GM12864 (cell line): ENCODE measurements around the gene FANCL.

Source experiments
- DNase-seq: peaks from one replicate; pipeline ENCODE4 v3.0.0-alpha.2; 2011; ENCODE audit warnings: low read depth
- H3K4me3 ChIP-seq: 2 replicates; pipeline ENCODE4 v1.5.1; 2011; ENCODE audit warnings: mild to moderate bottlenecking, low read depth, low read length, control low read depth
- TF ChIP-seq, protein P1 (sequence below): IDR thresholded peaks from 2 replicates; pipeline ENCODE4 v1.5.1; 2011; ENCODE audit warnings: low read depth, mild to moderate bottlenecking, moderate library complexity, low read length, control low read depth, inconsistent platforms; ENCODE audit errors: missing control alignments

Gene FANCL

DNA sequence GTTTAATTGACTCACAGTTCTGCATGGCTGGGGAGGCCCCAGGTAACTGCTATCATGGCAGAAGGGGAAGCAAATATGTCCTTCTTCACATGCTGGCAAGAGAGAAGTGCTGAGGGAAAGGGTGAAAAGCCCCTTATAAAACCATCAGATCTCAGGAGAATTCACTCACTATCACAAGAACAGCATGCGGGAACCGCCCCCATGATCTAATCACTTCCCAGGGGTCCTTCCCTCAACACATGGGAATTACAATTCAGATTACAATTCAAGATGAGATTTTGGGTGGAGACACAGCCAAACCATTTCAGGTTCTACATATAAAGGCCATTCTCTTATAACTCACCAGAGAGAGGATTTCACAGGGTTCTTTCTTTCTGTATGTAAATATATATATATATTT, 131.6 kb downstream of the FANCL start:
- TF ChIP-seq, protein P1, sequence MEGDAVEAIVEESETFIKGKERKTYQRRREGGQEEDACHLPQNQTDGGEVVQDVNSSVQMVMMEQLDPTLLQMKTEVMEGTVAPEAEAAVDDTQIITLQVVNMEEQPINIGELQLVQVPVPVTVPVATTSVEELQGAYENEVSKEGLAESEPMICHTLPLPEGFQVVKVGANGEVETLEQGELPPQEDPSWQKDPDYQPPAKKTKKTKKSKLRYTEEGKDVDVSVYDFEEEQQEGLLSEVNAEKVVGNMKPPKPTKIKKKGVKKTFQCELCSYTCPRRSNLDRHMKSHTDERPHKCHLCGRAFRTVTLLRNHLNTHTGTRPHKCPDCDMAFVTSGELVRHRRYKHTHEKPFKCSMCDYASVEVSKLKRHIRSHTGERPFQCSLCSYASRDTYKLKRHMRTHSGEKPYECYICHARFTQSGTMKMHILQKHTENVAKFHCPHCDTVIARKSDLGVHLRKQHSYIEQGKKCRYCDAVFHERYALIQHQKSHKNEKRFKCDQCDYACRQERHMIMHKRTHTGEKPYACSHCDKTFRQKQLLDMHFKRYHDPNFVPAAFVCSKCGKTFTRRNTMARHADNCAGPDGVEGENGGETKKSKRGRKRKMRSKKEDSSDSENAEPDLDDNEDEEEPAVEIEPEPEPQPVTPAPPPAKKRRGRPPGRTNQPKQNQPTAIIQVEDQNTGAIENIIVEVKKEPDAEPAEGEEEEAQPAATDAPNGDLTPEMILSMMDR, result no peak
- DNase-seq, result no peak
- no peak overlapping the region for H3K4me3 ChIP-seq
